BE2C (cell line): ENCODE results near the gene PIGR.

Experiments
- DNase-seq: peaks from one replicate; pipeline ENCODE4 v3.0.0-alpha.2; 2020
- H3K27me3 ChIP-seq: fragments of 250-450 bp; sonication (Bioruptor Pico); 2 replicates; pipeline ENCODE4 v1.5.1; 2020; ENCODE audit warnings: mild to moderate bottlenecking
- H3K36me3 ChIP-seq: fragments of 250-450 bp; sonication (Bioruptor Pico); 2 replicates; pipeline ENCODE4 v1.5.1; 2020; ENCODE audit warnings: mild to moderate bottlenecking
- H3K4me1 ChIP-seq: fragments of 250-450 bp; sonication (Bioruptor Pico); 2 replicates; pipeline ENCODE4 v1.5.1; 2020
- H3K4me3 ChIP-seq: 2 replicates; pipeline ENCODE4 v1.5.1; 2011; ENCODE audit warnings: low read depth, low read length
- H3K9me3 ChIP-seq: fragments of 250-450 bp; sonication (Bioruptor Pico); 2 replicates; pipeline ENCODE4 v1.5.1; 2020
- TF ChIP-seq, protein P1 (sequence below): IDR thresholded peaks from 2 replicates; pipeline ENCODE4 v1.5.1; 2012; ENCODE audit warnings: mild to moderate bottlenecking, low read depth, low read length

The PIGR gene

DNA sequence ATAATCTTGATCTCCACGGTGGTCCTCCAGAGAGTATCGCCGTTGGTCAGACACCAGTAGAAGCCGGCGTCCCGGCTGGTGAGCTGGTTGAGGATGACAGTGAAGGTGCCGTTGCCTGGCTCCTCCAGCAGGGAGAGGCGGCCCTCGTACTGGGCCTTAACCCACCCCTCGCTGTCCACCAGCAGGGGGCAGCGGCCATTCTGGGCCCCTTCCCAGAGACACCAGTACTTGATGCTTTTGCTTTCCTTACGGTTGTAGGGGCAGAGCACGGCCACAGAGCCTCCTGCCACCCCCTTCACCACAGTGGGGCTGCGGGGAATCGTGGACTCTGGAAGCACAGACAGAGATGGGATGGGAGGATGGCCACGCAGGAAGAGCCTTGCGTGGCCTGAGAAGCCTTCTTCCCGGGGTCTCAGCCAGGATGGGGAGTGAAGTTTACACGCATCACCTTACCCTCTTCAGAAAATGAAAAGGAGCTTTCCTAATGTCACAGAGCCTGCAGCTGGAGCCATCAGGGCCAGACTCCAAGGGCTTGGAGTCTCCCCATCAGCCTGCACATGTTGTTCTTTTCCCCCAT, 10.7 kb downstream of the PIGR start:
- no peaks in the 10 kb centered on the region for H3K36me3 ChIP-seq
- TF ChIP-seq, protein P1, sequence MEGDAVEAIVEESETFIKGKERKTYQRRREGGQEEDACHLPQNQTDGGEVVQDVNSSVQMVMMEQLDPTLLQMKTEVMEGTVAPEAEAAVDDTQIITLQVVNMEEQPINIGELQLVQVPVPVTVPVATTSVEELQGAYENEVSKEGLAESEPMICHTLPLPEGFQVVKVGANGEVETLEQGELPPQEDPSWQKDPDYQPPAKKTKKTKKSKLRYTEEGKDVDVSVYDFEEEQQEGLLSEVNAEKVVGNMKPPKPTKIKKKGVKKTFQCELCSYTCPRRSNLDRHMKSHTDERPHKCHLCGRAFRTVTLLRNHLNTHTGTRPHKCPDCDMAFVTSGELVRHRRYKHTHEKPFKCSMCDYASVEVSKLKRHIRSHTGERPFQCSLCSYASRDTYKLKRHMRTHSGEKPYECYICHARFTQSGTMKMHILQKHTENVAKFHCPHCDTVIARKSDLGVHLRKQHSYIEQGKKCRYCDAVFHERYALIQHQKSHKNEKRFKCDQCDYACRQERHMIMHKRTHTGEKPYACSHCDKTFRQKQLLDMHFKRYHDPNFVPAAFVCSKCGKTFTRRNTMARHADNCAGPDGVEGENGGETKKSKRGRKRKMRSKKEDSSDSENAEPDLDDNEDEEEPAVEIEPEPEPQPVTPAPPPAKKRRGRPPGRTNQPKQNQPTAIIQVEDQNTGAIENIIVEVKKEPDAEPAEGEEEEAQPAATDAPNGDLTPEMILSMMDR: peak; percentile 76
- no peaks in the 10 kb centered on the region; the same call in 1 of the 2 replicates for H3K9me3 ChIP-seq
- H3K4me3 ChIP-seq: no peak overlapping the region
- peak; percentile 70 for DNase-seq
- H3K27me3 ChIP-seq: no peaks in the 10 kb centered on the region; the same call in none of the 2 replicates
- H3K4me1 ChIP-seq: no peaks in the 10 kb centered on the region

DNA sequence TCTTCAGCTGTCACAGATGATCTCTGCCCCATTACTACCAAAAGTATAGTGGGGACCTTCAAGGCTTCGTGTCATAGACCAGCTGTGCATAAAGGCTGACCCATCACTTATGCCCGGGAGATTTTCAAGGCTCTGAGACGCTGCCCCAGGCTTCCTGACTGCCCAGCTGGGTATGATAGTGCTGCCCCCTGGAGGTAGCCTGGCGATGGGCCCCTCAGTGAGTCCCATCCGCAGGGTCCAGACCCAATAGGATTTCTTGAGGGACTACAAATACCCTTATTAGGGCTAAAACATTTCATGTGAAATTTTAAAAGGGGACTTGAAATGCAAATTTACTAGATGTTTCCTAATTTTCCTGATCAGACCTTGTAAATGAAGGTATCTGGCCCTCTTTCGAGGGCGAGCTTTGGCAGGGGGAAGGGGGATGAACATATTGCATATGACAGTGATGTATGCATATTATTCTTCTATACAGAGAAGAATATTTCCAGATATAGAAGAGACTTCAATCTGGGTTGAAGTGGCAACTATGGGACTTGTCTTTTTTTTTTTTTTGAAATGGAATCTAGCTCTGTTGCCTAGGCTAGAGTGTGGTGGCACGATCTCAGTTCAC, 12.8 kb downstream of the PIGR start:
- TF ChIP-seq, protein P1: peak; percentile 77
- peak; percentile 71 for DNase-seq

DNA sequence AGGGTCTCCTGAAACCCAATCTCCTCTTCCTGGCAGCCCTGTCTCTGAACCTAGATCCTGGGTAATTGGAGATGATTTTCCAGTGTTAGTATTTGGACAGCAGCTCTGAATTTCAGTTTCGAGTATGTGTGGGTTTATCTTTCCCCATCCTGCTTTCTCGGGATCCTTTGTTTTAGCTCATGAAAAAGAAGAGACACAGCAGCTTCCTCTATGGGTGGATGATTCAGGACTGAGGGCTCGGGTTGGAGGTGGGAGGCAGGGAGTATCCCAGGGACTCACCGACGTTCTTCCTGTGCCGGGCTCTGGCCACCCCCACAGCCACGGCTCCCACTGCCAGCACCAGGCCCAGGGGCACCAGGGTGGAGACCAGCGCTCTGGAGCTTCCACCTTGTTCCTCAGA, 14.1 kb downstream of the PIGR start:
- Histone ChIP-seq H3K36me3 (no peaks in the 10 kb centered on the region), H3K27me3 (no peaks in the 10 kb centered on the region), H3K4me1 (no peaks in the 10 kb centered on the region), H3K4me3 (no peak overlapping the region), H3K9me3 (no peaks in the 10 kb centered on the region)
- TF ChIP-seq, protein P1: no peak
- no peak for DNase-seq

More for the DNA sequence above, 12.8 kb downstream of the PIGR start:
- Histone ChIP-seq H3K27me3 (no peaks in the 10 kb centered on the region), H3K9me3 (no peaks in the 10 kb centered on the region), H3K36me3 (no peaks in the 10 kb centered on the region), H3K4me1 (no peaks in the 10 kb centered on the region), H3K4me3 (no peak overlapping the region)

DNA sequence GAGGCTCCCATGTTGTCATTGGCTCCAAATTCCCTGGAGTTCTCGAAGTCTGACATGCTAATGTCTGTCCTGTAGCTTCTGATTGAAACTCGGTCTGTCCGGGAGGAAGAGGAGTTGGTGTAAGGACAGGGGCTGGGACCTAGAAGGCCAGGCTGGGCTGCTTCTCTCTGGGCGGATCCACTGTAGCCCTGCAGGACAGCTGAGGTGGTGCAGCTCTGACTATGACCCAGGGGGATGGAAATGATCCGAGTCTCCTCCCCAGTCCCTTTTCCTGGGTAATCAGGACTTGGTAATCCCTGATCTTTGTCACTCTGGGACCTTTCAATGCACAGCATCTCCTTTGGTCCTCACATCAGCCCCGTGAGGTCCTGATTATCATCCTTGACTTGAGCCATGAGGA, 14.6 kb downstream of the PIGR start:
- DNase-seq: no peak
- TF ChIP-seq, protein P1: 0 out of 2 replicates have a peak, but pooled peaks have one; percentile 13
- Histone ChIP-seq H3K36me3 (no peaks in the 10 kb centered on the region), H3K4me3 (no peak overlapping the region), H3K4me1 (no peaks in the 10 kb centered on the region), H3K9me3 (no peaks in the 10 kb centered on the region), H3K27me3 (no peaks in the 10 kb centered on the region)

DNA sequence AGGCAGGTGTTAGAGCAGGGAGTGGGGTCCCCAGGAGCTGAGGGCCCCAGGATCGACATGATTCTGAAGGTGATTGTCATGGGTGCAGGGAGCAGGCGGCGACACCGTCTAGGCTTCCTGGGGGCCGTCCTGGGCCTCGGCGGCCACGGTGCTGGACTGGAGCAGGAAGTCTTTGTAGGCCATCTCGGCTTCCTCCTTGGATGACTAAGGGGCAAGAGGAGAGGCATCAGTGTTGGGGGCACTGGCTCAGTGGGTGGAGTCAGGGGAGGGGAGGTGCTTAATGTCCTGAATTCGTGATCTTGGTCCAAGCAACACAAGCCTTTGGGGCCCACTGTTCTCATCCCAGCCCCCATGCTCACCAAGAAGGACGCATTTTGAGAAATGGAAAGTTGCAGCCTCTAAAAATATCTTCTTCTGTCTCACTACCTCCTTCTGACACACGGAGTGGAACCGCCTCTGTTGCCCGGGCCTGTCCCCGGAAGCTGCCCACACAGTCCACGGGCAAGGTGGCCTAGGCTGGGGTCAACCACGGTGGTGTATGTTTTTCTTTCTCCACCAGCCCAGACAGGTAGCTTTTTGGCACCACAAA, 16.0 kb downstream of the PIGR start:
- Histone ChIP-seq H3K36me3 (no peaks in the 10 kb centered on the region), H3K9me3 (no peaks in the 10 kb centered on the region), H3K4me3 (no peak overlapping the region), H3K27me3 (no peaks in the 10 kb centered on the region), H3K4me1 (no peaks in the 10 kb centered on the region)
- DNase-seq: no peak
- TF ChIP-seq, protein P1: no peak

DNA sequence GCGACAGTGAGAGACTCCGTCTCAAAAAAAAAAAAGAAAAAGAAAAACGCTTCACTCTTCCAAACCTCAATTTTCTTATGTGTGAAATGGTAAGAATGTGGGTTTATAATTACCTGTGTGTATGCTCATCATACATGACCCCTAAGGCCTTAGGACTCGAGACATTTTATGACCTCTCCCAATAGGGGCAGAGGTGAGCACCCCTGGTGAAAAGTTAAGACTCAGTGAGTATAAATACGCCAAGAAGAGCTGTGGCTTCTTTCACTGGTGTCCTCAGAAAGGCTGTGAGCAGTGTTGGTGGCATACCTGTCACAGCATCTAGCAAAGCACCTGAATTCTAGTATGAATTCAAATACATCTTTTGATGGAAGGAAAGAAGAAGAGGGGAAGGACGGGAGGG, 16.7 kb downstream of the PIGR start:
- no peaks in the 10 kb centered on the region for H3K36me3 ChIP-seq
- no peaks in the 10 kb centered on the region for H3K4me1 ChIP-seq
- TF ChIP-seq, protein P1: no peak
- H3K4me3 ChIP-seq: no peak overlapping the region
- no peaks in the 10 kb centered on the region for H3K27me3 ChIP-seq
- DNase-seq: no peak
- no peaks in the 10 kb centered on the region for H3K9me3 ChIP-seq
